Germinal center (tissue), 1 donor: ENCODE measurements around the gene SCYGR3.

Experiments
- DNase-seq: peaks from one replicate; pipeline ENCODE4 v3.0.0; 2012; ENCODE audit warnings: mixed read lengths, low spot score

Gene SCYGR3

GRCh38 chr2:227614740-227615139, at the start of gene SCYGR3:
TSS of gene SCYGR3 (minus strand) at chr2:227614840. CDS start at chr2:227614840, 0 bp downstream.
- DNase-seq: no peak

GRCh38 chr2:227661827-227662226, 47.2 kb upstream of the SCYGR3 start:
- DNase-seq: no peak

- DNase-seq: no peak
Observed at GRCh38 chr2:227661025-227661649, 46.5 kb upstream of the SCYGR3 start.

GRCh38 chr2:227657199-227657845, 42.7 kb upstream of the SCYGR3 start:
- DNase-seq: no peak

GRCh38 chr2:227655454-227655853, 40.8 kb upstream of the SCYGR3 start:
- no peak for DNase-seq

GRCh38 chr2:227654426-227654825, 39.8 kb upstream of the SCYGR3 start:
- DNase-seq: no peak

- no peak for DNase-seq
Observed at GRCh38 chr2:227653419-227653818, 38.8 kb upstream of the SCYGR3 start.

- DNase-seq: no peak
Observed at GRCh38 chr2:227643990-227644551, 29.4 kb upstream of the SCYGR3 start.

GRCh38 chr2:227642656-227643055, 28.0 kb upstream of the SCYGR3 start:
- no peak for DNase-seq

- no peak for DNase-seq
Observed at GRCh38 chr2:227634201-227634600, 19.6 kb upstream of the SCYGR3 start.

GRCh38 chr2:227632827-227633226, 18.2 kb upstream of the SCYGR3 start:
- no peak for DNase-seq

GRCh38 chr2:227630322-227630721, 15.7 kb upstream of the SCYGR3 start:
- no peak for DNase-seq

- DNase-seq: no peak
Observed at GRCh38 chr2:227629435-227629834, 14.8 kb upstream of the SCYGR3 start.

GRCh38 chr2:227627769-227628168, 13.1 kb upstream of the SCYGR3 start:
- DNase-seq: no peak

GRCh38 chr2:227626580-227627151, 12.0 kb upstream of the SCYGR3 start:
- no peak for DNase-seq

GRCh38 chr2:227625420-227625819, 10.8 kb upstream of the SCYGR3 start:
- no peak for DNase-seq

GRCh38 chr2:227623226-227623625, 8.6 kb upstream of the SCYGR3 start:
- no peak for DNase-seq

GRCh38 chr2:227617316-227618230, 2.9 kb upstream of the SCYGR3 start, which contains the start of gene SCYGR4:
TSS of gene SCYGR4 (plus strand) at chr2:227617498. CDS start at chr2:227617498, 0 bp downstream.
- no peak for DNase-seq

- DNase-seq: no peak
Observed at GRCh38 chr2:227616631-227617030, 2.0 kb upstream of the SCYGR3 start.

GRCh38 chr2:227615906-227616305, 1.3 kb upstream of the SCYGR3 start:
- no peak for DNase-seq

GRCh38 chr2:227615181-227615580, 541 bp upstream of the SCYGR3 start:
- DNase-seq: no peak

- no peak for DNase-seq
Observed at GRCh38 chr2:227614246-227614645, 394 bp downstream of the SCYGR3 start.
